Measurements from ENCODE around the gene OR52K1.
"Not testable (repeated sequence)": the region's sequence is repeated elsewhere in the genome, so short reads cannot be mapped to it uniquely, and the experiment has no call there.

The OR52K1 gene

DNA sequence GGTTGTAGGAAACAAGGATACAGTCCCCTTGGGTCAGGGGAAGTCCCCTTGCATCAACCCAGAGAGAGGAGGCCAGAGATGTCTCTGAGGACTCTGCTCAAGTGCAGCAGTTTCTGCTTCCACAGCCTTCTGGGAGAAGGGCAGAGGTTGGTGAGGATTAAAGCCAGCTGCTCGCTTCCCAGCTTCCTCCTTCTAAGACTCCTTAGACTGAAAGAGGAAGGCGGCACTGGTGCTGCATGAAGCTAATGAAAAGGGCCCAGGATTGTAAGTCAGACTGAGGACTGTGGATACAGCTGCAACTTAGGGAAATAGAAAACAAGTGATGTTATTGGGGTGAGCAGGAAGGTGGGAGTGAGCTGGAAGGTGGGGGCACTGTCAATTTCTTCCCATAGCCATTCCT, at the start of gene OR52K1:
Gene OR52K1 (plus strand): TSS at position 202 of the 400 bp plus-strand sequence. CDS start 6,255 bp downstream, outside the sequence.
- DNase-seq: no peak

DNA sequence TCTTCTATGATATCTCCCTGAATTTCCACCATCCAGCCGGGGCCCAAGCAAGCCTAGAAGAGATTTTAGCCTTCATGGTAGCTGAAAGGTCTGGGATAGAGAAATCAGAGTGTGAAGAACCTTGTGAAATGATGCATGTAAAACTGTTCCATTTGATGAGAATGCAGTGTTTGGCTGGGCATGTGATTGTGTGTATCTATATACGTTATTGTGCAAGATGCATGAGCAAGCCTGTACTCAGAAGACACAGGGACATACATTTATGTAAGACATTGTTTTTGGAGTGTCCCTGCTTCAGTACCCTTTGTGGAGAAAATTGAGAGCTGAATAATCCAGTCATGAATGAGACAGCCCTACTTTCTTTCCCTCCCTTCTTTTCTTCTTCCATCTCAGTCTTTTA, 48.6 kb upstream of the OR52K1 start:
- DNase-seq: no peak

DNA sequence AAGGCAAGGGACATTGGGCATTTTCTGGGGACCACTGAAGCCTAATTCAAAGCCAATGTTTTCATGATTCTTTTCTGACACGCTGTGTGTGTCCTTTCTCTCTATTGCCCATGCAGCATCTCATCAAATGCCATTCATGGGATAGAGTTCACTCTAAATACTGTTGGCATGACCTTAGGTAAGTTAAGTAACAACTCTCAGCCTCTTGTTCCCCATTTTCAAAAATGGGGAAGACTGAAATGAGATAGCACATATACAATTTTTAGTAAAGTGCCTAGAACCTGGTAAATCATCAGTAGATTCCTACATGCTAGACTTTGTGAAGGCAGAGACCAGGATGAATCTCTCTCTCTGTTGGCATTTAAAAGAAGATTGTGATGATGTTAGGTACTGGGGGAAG, 46.0 kb upstream of the OR52K1 start:
- no peak for DNase-seq

DNA sequence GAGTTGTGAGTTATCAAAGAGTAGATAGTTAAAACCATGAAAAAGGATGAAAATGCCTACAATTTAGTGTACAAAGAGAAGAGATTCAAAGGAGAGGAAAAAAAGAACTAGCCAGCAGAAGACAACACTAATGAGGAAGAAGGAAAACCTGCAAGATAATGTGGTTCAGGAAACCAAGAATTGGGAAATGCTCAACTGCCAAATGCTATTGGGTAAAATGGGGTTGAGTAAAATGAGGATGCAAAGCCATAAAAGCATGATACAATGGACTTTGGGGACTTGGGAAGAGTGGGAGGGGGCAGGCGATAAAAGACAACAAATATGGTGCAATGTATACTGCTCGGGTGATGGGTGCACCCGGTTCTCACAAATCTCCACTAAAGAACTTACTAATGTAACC, 40.9 kb upstream of the OR52K1 start:
- DNase-seq: no peak

DNA sequence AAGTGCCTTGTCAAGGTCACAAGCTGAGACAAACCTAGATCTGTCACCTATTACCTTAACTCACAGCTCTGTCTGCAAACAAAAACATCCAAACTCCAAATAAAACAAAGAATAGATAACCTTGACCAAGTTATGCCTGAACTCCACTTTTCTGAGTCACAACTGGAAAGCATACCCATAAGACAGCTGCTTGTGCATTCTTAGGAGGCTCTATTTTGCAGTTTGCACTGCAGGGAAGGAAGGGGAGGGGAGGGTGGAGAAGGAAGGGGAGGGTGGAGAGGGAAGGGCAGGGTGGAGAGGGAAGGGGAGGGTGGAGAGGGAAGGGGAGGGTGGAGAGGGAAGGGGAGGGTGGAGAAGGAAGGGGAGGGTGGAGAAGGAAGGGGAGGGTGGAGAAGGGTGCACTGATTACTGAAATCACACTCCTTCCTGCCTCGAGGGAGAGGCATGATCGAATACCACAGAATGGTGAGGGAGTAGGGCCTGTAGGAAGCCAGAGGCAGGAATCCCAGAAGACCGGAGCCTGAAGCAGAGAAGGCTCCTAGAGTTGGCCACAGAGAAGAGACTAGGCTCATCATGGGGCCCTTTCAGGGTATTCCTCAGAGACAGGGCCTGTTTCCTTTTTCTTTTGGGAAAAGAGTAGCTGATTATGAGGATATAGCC, 39.1 kb upstream of the OR52K1 start:
- DNase-seq: no peak

DNA sequence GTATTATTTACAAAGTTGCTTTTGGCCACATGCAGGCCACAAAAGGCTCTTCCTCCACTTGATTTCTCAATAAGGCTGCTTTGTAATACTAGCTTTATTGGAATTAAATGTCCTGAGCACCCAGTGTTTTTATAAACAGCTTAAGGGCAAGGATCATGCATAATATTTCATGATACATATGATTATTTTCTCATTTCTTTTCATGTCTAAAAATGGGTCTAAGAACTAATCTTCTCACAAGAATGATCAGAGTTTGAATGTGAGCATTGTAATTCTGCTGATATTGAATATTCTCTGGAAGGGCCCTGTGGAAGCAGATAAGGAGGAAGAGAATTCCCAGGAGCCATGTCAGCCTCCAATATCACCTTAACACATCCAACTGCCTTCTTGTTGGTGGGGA, 33.5 kb upstream of the OR52K1 start, which contains the start of gene OR52K2:
Gene OR52K2 (plus strand): TSS at position 301 of the 400 bp plus-strand sequence. CDS start 45 bp downstream, at position 346.
- DNase-seq: no peak

DNA sequence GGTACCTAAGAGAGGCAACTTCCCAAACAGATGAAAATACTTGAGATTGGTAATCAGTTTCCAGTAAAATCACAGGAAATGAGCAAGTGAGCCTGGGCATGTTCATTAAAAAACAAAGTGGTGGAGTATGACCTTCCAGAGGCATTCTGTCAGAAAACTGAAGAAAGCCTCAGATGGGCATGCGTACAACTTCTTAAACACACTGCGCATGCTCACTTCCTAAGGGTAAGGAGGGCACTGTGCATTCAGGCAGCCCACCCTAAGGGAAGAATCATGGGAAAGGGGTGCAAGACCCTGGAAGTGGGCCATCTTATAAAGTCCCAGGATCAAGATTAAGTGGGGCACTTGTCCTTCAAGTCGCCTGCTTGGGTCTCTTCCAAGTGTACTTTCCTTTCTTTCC, 29.3 kb upstream of the OR52K1 start:
- DNase-seq: no peak

DNA sequence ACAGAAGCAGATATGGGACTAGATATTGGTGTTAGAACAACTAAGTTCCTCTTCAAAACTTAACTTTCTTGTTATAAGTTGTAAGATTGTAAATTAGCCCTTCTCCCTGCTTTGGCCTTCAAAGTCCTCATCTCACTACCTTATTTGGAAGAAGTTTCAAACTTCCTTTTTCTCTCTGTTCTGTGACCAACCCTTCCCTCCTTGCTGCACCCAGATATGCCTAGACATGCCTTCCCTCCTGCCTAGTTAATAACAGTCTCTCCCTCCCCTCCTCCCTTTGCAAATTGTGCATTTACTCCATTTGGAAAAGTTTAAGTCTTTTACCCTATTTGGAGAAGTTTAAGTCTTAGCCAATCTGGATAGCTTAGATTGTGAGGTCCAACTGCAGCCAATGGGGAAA, 28.4 kb upstream of the OR52K1 start:
- no peak for DNase-seq

DNA sequence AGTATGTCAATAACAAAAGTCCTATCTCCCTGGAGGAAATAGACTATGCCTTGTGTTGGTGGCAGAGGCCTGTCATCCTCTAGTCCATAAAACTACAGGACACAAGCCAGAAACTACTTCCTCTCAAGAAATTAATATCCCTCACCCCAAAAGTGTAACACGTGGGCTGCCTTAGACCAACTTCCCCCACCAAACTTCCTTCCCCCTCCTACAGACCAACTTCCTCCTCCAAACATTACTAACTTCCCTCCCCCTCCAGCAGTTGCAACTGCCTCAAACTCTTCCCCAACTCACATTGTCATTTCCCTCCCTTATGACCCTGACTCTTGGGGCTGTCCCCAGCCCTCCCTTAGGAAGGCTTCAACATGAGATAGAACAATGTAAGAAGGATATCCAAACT, 27.0 kb upstream of the OR52K1 start:
- DNase-seq: no peak

DNA sequence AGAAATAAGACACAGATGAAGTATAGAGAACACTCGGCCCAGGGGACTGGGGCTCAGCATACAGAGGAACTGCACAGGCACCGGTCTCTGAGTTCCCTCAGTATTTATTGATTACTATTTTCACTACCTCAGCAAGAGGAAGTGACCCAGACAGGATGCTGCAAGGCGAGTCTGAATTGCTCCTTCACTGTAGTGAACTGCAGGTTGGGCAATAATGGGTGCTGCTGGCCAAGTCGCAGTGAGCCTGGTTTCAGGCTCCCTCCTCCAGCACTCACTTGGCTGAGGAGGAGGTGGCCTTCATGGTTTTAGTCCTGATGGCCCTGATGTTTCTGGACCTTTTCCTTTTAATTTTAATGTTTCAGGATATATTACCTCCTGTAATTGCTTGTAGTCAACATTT, 22.9 kb upstream of the OR52K1 start:
- DNase-seq: no peak

DNA sequence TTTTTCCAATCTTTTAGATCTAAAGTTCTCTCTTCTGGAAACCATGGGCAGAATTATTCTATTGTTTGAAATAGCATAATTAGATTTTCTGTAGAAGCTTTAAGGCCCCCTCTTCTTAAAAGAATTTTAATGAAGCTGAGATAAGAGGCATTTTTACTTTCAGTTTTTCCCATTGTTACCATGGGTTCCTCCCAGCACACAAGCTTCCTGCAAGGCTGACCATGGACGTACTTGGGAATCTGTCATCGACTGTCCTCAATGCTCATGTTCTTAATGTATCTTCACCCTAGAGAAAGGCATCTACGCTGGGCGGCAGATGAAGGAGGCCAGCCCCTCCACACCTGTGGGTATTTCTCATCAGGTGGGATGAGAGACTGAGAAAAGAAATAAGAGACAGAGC, 22.3 kb upstream of the OR52K1 start:
- no peak for DNase-seq

DNA sequence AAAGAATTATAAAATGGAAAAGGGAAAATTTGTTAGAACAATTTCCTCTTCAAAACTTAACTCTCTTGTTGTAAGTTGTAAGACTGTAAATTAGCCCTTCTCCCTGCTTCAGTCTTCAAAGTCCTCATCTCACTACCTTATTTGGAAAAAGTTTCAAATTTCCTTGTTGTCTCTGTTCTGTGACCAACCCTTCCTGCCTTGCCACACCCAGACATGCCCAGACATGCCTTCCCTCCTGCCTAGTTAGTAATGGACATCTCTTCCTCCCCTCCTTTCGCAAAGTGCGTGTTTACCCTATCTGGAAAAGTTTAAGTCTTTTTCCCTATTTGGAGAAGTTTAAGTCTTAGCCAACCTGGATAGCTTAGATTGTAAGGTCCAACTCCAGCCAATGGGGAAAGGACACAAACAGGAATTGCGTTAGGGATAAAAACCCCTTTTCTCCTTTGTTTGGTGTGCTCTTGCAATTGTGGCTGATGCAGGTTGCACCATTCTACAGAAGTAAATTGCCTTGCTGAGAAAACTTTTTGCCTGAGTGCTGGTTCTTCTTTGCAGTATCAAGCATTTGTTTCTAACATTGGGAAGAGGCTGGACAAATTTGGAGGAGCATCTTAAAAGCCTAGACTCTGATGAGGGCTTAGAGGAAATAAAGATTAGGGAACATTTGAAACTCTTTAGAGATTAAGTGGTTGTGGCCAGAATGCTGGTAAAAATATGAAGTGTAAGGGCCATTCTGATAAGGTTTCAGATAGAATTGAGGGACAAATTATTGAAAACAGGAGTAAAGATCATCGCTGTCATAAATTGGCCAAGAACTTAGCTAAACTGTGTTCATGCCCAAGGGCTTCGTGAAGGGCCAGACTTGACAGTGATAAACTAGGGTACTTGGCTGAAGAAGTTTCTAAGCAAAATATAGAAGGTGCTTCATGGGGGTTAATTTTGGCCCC, 18.0 kb upstream of the OR52K1 start:
- no peak for DNase-seq

DNA sequence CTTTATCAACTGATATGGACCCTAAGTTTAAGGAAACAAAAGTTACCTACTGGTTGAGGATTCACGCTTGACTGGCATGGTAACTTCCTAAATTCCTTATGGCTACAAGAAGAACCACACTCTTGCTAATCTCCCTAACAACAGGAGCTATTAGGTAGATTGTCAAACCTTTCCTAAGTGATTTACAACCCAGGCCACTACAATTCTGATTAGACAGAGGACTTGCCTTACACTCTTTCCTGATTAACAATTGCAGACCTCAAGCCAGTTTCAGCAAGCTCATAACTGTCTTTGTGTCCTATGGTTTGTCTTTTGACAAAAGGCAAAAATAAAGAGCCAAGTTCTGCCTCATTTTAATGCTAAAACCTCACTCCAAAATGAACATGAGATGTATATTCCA, 17.0 kb upstream of the OR52K1 start:
- no peak for DNase-seq

DNA sequence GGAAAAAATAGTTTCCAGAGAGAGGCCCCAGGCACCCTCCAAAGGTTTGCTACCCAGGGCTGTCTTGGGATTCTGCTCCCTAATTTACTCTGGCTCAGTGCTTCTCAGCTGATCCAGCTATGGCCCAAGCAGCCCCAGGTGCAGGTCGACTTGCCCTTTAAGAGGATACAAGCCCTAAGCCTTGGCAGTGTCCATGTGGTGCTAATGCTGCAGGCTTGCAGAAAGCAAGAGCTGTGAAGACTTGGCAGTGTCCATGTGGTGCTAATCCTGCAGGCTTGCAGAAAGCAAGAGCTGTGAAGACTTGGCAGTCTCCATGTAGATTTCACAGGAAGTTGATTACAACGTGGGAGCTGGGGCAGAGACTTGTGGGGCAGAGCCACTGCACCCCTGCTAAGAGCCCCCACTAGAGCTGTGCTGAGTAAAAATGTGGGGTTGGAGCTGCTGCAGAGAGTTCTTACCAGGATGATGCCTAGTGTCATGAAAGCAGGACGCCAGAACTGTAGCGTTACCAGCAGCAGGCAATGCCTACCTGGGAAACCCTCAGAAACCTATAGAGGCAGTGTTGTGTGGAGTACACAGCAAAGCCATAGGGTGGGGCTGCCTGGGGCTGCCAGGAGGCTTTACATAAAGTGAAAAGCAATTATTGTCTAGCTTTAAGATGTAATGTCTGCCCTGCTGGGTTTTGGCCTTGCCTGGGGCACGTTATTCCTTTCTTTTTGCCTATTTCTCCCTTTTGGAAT, 16.1 kb upstream of the OR52K1 start:
- no peak for DNase-seq

DNA sequence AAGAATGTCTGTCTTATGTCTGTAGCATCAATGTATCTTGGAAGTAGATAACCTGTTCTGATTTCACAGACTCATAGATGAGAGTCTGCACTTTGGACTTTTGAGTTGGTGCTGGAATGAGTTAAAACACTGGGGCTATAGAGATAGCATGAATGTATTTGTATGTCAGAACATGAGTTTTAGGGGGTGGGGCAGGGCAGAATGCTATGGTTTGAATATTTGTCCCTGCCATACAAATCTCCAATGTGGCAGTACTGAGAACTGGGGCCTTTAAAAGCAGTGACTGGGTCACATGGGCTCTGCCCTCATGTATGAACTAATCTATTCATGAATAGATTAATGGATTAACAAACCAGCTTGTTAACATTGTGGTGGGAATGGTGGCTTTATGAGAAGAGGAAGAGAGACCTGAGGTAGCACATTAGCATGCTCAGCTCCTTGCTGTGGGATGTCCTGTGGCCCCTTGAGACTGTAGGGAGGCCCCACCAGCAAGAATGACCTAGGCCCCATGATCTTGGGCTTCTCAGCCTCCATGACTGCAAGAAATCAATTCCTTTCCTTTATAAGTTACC, 15.5 kb upstream of the OR52K1 start:
- DNase-seq: no peak

DNA sequence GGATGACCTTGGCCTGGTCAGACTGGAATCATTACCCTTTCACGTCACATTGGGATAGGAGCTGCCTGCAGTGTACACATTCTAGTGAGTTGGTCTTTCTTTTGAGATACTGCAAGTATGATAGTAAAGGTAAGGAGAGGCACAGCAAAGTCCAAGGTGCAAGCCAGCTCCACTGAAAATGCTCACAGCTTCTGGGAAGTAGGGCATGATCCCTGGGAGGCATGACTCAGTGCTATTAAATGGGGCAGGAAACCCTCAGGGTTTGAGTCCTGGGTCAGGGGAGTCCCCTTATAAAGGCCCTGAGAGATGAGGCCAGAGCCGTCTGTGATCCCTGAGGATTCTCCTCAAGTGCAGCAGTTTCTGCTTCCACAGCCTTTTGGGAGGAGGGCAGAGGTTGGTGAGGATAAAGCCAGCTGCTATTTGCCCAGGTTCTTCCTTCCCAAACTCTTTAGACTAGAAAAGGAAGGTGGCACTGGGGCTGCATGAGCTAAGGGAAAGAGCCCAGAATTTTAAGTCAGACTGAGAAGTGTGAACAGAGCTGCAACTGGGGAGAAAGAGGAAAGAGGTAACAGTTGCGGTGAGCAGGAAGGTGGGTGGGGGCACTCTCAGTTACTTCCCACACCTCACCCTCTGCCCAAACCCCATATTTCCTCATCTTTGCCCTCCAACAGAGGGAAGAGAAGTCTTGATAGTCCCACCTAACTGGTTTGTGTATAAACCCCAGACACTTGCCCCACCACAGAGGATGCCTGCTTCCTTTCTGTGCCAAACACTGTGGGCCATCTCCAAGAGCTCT, 14.4 kb upstream of the OR52K1 start:
- no peak for DNase-seq

DNA sequence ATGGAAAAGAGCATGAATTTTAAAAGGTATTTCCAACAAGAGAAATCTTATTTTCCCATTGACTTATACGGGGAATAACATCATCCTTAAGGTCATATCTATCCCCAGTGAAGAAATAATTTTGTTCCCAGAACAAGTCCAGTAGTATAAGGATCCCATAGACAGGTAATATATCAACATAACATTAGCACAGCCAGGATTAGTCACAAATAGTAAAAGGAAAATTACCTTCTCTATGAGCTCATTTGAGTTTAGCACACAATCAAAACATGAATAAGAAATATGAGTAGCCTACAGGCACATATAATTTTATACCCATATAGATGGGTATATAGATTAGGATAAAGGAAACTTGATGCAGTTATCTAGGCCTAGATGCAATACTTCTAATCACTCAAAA, 2.8 kb upstream of the OR52K1 start:
- no peak for DNase-seq

DNA sequence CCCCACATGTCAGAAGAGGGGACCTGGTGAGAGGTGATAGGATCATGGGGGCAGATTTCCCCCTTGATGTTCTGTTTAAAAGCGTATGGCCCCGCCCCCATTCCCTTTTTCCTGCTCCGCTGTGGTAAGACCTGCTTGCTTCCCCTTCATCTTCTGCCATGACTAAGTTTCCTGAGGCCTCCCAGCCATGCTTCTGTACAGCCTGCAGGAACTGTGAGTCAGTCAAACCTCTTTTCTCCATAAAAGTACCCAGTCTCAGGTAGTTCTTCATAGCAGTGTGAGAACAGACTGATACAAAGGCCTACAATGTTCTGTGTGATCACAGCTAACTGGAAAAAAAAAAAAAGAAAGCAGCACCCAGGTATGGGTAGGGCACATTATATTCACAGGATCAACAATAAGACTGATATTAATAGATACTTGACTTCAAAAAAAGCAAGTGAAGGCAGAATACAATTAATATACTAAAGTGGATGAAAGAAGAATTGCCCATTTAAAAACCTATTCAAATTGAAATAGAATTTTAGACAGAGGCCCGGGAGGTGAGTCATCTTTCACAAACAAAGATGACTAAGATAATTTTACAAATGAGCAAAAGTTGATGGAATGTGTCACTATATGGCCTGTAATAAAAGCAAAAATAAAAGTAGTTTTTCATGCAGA, 1.7 kb upstream of the OR52K1 start:
- DNase-seq: no peak

DNA sequence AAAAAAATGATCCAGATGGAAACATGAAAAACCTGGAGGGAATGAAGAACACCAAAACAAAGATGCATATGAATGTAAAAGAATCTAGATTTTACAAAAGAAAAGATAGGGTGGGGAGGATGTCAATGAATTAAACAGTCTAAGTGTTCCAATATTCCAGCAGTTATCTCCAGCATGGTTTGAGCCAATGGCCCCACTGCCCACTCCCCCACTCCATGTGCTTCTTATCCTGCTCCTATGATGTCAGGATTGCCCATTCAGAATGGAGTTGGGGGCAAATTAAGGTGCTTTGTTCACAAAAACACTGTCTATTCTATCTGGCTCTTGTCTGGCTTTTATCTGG, 1.2 kb upstream of the OR52K1 start:
- no peak for DNase-seq

DNA sequence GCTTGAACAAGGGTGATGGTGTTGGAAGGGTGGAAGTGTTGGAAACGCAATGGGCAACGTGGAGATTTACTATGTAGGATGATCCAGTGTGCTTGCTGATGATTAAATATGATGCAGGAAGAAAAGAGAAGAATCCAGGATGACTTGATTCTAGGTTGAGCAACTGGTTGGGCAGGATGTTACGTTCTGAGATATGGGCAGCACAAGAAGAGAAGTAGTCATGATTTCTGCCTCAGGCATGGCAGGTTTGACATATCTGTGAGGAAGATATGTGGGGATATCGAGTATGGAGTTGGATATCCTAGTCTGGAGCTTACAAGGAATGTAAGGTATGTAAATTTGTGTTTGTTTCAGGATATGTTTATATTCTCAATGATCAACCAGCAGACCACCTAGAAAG, 1.9 kb downstream of the OR52K1 start:
- DNase-seq: no peak

DNA sequence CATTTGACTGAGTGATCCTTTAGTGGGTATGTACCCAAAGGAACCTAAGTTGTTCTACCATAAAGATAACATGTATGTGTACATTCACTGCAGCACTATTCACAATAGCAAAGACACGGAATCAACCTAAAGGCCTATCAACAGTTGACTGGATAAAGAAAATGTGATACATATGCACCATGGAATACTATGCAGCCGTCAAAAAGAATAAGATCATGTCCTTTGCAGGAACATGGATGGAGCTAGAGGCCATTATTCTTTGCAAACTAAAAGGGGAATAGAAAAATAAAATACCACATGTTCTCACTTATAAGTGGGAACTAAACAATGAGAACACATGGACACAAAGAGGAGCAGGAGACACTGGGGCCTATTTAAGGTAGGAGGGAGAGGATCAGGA, 9.0 kb downstream of the OR52K1 start:
- DNase-seq: not testable (repeated sequence)
